HG02852 (cell line): ENCODE results near the gene PGA4.
"Not testable (repeated sequence)": the region's sequence is repeated elsewhere in the genome, so short reads cannot be mapped to it uniquely, and the experiment has no call there.

Experiments used
- ATAC-seq: cut with Tn5 transposase; IDR thresholded peaks from one replicate; pipeline ENCODE4 v1.9.1; 2021; ENCODE audit warnings: mild to moderate bottlenecking, moderate library complexity; ENCODE audit not compliant: unreplicated experiment

Gene PGA4

DNA sequence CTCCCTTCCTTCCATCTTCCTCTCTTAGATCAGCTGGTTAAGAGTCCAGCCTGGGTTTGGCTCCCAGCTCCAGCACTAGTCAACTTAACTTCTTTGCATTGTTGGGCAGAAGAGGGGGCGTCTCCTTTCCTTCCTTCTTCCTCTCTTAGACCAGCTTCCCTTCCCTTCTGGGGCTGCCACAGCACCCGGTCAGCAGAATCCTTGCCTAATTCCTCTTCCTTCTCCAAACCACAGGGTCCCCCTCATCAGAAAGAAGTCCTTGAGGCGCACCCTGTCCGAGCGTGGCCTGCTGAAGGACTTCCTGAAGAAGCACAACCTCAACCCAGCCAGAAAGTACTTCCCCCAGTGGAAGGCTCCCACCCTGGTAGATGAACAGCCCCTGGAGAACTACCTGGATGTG is 18.3 kb upstream of the PGA4 start:
- ATAC-seq, result not testable (repeated sequence)

DNA sequence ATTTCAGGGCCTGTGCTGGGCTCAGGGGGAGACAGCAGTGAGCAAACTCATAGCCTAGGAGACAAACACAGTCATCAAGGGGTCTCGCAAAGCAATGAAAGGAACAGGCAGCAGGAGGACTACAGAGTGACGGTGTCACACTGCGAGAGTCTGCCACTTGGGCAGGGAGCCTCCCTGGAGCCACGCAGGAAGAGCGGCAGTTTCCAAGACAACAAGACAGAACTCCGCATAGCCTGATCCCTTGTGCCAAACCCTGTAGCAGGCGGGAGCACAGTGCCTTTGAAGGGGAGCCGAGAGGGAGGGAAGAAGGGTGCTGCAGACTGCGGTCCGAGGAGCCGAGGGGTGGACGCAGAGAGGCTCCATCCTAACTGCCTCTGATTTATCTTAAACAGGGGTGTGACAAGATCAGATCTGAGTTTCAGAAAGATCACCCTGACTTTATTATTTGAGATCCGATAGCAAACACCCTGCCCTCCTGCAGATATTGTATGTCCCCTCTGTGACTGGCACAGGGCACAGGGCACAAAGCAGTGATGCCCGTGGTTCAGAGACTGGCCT is 17.6 kb upstream of the PGA4 start:
- not testable (repeated sequence) for ATAC-seq

DNA sequence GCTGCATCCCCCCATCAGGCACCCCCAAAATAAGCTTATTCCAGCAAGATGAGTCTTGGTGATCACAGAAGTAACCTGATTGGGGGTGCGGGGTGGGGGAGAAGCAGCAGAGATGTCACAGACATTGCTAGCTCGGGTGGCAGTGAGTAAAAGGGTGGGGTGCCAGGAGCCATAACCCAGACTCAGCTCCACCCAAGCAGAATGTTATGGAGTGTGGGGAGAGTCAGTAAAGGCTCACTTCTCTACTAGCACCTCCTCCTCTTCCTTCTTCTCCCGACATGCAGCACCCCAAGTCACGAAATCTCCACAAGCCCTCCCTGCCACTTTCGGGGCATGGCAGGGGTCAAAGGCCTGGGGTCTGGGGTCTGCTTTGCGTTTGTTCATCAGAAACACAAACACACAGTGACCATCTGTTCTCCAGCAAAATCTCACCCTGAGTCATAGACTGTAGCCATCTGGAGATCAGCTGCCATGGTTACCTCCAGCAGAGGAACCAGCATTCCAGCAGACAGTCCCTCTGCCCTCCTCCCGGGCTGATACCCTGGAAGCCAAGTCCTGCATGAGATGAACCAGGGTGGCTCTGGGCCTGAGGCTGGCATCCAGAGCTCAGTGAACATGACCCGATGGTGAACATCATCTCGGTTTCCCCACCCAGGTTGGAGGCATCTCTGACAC is 14.4 kb upstream of the PGA4 start:
- not testable (repeated sequence) for ATAC-seq

- ATAC-seq, result not testable (repeated sequence)
Observed at GRCh38 chr11:61210629-61211028, 11.5 kb upstream of the PGA4 start.

GRCh38 chr11:61211327-61211952 is 10.7 kb upstream of the PGA4 start:
- not testable (repeated sequence) for ATAC-seq

DNA sequence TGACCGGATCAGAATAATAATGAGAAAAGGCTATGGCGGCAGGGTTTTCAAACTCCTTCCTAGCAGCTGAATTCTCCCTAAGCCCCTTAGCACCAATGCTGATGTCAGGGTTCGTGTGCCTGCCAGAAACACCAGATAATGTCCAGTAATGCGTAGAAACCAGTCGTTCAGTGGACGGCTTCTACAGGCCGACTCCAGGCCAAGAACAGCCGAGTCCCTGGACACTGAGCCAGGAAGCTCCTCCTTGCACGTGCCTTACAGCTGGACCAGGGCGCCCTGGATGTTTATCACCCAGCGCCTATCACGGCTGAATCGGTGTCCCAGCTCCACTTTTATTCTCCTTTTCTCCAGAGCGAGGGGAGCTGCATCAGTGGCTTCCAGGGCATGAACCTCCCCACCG is 9.9 kb upstream of the PGA4 start:
- not testable (repeated sequence) for ATAC-seq

DNA sequence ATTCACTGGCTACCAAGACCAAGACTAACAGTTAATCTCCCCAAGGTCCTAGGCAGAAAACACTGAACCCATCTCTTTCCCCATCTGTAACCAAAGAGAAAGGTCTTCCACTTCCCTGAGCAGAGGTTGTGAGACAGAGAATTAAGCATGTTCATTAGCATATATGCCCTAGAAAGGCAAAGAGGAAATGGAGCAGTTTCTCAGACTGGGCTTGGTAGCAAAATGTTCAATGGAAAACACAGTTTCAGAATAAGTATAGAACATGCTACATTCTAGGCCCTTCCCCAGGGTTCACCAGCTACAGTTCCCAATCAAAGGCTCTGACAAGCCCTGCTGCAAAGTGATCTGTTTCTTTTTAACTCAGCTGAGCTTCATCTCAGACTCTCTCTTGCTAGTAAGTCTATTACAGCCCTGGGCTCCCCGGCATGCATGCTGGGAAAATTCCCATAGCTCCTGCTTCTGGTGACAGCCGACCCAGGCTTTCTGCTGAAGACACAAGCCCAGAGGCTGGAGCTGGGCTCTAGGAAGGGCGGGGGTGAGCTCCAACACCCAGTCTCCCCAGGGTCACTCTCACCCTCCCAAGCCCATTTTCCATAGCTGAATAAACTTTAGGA is 8.3 kb upstream of the PGA4 start:
- not testable (repeated sequence) for ATAC-seq

DNA sequence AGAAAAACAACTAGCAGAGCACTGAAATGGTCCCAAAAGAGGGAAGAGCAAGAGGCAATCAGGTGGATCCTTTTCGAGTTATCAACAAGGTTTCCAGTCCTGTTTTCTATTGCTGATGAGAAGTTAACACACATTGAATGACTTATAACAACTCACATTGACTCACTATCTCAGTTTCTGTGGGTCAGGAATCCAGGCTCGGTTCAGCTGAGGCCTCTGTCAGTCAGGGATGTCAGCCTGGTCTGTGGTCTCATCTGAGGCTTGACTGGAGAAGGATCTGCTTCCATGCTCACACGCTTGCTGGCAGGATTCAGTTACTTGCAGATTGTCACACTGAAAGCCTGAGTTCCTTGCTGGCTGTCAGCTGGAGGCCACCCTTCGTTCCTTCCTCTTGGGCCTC is 3.8 kb upstream of the PGA4 start:
- ATAC-seq, result not testable (repeated sequence)

DNA sequence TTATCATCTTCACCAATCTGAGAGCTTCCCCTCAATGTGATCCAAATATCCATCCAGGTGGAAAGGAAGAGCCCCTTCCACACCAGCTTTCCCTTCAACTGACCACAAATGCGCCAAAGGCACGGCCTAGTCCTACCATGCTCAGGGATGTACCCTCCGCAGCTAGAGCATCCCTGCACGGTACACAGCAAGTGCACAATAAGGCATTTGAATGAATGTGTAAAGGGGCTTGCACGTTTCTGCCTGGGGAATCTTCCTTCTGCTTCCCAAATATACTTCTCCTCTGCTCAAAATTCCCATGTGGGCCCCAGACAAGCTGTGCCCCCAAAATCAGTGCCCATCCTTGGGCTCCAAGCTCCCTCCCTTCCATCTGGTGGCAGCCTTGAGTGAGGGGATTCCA is 3.1 kb upstream of the PGA4 start:
- not testable (repeated sequence) for ATAC-seq

DNA sequence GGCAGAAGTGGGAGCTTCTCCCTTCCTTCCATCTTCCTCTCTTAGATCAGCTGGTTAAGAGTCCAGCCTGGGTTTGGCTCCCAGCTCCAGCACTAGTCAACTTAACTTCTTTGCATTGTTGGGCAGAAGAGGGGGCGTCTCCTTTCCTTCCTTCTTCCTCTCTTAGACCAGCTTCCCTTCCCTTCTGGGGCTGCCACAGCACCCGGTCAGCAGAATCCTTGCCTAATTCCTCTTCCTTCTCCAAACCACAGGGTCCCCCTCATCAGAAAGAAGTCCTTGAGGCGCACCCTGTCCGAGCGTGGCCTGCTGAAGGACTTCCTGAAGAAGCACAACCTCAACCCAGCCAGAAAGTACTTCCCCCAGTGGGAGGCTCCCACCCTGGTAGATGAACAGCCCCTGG is 545 bp downstream of the PGA4 start:
- ATAC-seq, result not testable (repeated sequence)

GRCh38 chr11:61226457-61227137 is 4.5 kb downstream of the PGA4 start:
- not testable (repeated sequence) for ATAC-seq

GRCh38 chr11:61229458-61229857 is 7.3 kb downstream of the PGA4 start:
- ATAC-seq, result not testable (repeated sequence)

DNA sequence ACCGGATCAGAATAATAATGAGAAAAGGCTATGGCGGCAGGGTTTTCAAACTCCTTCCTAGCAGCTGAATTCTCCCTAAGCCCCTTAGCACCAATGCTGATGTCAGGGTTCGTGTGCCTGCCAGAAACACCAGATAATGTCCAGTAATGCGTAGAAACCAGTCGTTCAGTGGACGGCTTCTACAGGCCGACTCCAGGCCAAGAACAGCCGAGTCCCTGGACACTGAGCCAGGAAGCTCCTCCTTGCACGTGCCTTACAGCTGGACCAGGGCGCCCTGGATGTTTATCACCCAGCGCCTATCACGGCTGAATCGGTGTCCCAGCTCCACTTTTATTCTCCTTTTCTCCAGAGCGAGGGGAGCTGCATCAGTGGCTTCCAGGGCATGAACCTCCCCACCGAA is 8.9 kb downstream of the PGA4 start:
- ATAC-seq, result not testable (repeated sequence)

DNA sequence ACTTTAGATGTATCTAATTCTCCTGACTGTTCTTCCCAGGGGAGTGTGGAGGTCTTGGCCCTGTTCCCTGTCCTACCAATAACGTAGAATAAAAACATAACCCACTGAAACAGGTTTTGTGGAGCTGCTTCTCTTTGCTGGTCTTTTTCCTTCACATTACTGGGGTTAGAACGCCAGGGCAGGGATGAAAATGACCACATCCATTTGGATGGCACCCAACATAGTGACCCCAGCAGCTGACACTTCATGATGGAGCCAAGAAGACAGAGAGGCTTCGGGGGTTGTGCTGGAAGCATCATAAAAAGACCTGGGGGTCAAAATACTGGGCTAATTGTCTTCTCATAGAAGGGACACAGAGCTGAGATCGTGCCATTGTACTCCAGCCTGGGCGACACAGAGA is 9.4 kb downstream of the PGA4 start:
- ATAC-seq, result not testable (repeated sequence)

GRCh38 chr11:61232548-61233145 is 10.5 kb downstream of the PGA4 start:
- not testable (repeated sequence) for ATAC-seq

DNA sequence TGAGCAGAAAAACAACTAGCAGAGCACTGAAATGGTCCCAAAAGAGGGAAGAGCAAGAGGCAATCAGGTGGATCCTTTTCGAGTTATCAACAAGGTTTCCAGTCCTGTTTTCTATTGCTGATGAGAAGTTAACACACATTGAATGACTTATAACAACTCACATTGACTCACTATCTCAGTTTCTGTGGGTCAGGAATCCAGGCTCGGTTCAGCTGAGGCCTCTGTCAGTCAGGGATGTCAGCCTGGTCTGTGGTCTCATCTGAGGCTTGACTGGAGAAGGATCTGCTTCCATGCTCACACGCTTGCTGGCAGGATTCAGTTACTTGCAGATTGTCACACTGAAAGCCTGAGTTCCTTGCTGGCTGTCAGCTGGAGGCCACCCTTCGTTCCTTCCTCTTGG is 15.0 kb downstream of the PGA4 start:
- ATAC-seq, result not testable (repeated sequence)

- not testable (repeated sequence) for ATAC-seq
Observed at GRCh38 chr11:61240288-61240687, 18.1 kb downstream of the PGA4 start.

GRCh38 chr11:61240875-61241274 is 18.7 kb downstream of the PGA4 start, which contains the start of gene PGA5:
TSS of gene PGA5 (plus strand) at chr11:61241175. CDS start at chr11:61241227, 52 bp downstream.
- ATAC-seq, result not testable (repeated sequence)

DNA sequence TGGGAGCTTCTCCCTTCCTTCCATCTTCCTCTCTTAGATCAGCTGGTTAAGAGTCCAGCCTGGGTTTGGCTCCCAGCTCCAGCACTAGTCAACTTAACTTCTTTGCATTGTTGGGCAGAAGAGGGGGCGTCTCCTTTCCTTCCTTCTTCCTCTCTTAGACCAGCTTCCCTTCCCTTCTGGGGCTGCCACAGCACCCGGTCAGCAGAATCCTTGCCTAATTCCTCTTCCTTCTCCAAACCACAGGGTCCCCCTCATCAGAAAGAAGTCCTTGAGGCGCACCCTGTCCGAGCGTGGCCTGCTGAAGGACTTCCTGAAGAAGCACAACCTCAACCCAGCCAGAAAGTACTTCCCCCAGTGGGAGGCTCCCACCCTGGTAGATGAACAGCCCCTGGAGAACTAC is 19.4 kb downstream of the PGA4 start:
- not testable (repeated sequence) for ATAC-seq

DNA sequence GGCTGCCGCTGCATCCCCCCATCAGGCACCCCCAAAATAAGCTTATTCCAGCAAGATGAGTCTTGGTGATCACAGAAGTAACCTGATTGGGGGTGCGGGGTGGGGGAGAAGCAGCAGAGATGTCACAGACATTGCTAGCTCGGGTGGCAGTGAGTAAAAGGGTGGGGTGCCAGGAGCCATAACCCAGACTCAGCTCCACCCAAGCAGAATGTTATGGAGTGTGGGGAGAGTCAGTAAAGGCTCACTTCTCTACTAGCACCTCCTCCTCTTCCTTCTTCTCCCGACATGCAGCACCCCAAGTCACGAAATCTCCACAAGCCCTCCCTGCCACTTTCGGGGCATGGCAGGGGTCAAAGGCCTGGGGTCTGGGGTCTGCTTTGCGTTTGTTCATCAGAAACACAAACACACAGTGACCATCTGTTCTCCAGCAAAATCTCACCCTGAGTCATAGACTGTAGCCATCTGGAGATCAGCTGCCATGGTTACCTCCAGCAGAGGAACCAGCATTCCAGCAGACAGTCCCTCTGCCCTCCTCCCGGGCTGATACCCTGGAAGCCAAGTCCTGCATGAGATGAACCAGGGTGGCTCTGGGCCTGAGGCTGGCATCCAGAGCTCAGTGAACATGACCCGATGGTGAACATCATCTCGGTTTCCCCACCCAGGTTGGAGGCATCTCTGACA is 23.3 kb downstream of the PGA4 start:
- not testable (repeated sequence) for ATAC-seq
